HUES48 (cell line): Measurements from ENCODE around the gene GPBAR1.

Experiments used
- H3K27ac ChIP-seq: one replicate; pipeline ENCODE4 v1.7.0; 2013; ENCODE audit warnings: low read depth, low read length, inconsistent platforms
- H3K27me3 ChIP-seq: 2 replicates; pipeline ENCODE4 v1.6.1; 2013; ENCODE audit warnings: mild to moderate bottlenecking, low read length; ENCODE audit not compliant: control insufficient read depth, insufficient read depth
- H3K36me3 ChIP-seq: 2 replicates; pipeline ENCODE4 v1.6.1; 2013; ENCODE audit warnings: low read length; ENCODE audit not compliant: control insufficient read depth, insufficient read depth
- H3K4me1 ChIP-seq: 2 replicates; pipeline ENCODE4 v1.6.1; 2013; ENCODE audit warnings: mild to moderate bottlenecking, low read length; ENCODE audit not compliant: control insufficient read depth, insufficient read depth
- H3K4me3 ChIP-seq: 2 replicates; pipeline ENCODE4 v1.5.1; 2013; ENCODE audit warnings: mild to moderate bottlenecking, low read depth, low read length
- H3K9ac ChIP-seq: 2 replicates; pipeline ENCODE4 v1.6.1; 2013; ENCODE audit warnings: mild to moderate bottlenecking, low read depth, low read length, moderate library complexity
- H3K9me3 ChIP-seq: 2 replicates; pipeline ENCODE4 v1.6.1; 2013; ENCODE audit warnings: low read length; ENCODE audit not compliant: control insufficient read depth, insufficient read depth

Gene GPBAR1

DNA sequence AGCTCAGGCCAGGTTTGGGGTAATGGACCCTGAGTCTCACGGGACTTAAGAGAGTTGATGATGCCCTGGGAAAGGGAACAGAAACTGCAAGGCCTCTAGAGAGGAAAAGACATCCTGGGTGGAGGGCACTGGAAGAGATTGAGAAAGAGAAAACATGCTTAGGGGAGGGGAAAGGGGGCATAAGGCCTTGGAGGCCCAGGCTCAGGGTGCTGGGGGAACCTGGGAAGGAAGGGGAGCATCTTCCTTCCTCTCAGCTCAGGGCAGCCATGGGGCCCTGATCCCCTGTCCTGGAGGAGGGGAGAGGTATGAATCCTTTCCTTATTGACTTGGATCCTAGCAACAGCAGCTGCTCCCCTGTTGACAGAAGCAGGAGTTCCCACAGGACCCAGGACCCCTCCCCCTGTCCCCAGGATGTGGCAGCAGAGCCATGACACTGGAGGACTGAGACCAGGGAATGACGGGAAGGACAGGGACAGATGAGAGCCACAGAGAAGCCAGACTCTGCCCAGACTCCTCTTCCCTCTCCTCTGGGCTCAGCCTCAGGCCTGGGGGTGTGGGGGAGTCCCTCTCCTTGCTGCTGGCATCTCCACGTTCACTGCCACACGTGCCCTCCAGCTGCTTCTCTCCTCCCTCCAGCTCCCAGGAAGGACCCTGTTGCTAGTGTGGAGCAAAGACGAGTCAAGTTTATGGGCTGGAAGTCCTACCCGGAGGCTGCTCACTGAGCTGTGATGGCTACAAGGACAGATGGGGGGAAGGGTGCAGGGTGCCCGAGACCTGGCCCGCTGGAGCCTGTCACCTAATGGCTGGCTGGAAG is 815 bp downstream of the GPBAR1 start:
- Histone ChIP-seq H3K27ac (peak overlapping the region; percentile 51), H3K36me3 (peaks cover 34% of the 10 kb centered on the region), H3K4me1 (peaks cover 19% of the 10 kb centered on the region), H3K9me3 (no peaks in the 10 kb centered on the region), H3K4me3 (no peak overlapping the region), H3K27me3 (no peaks in the 10 kb centered on the region), H3K9ac (no peak overlapping the region)

DNA sequence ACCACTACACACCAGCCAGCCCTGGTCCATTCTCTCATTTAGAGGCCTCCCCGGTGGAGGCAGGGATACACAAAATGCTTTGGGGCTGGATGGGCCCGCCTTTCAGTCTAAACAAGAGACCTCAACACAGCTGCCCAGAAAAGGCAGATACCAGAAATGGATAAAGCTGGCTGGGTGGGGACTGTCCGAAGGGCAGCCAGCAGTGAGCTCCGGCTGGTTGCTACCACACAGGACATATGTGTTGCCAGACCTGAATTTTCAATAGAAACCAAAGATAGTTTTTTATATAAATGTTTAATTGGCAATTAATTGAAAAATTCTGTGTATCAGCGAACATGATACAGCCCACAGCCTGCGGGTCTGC is 1.4 kb downstream of the GPBAR1 start:
- Histone ChIP-seq H3K4me1 (peaks cover 18% of the 10 kb centered on the region), H3K27ac (no peak overlapping the region), H3K9me3 (no peaks in the 10 kb centered on the region)

DNA sequence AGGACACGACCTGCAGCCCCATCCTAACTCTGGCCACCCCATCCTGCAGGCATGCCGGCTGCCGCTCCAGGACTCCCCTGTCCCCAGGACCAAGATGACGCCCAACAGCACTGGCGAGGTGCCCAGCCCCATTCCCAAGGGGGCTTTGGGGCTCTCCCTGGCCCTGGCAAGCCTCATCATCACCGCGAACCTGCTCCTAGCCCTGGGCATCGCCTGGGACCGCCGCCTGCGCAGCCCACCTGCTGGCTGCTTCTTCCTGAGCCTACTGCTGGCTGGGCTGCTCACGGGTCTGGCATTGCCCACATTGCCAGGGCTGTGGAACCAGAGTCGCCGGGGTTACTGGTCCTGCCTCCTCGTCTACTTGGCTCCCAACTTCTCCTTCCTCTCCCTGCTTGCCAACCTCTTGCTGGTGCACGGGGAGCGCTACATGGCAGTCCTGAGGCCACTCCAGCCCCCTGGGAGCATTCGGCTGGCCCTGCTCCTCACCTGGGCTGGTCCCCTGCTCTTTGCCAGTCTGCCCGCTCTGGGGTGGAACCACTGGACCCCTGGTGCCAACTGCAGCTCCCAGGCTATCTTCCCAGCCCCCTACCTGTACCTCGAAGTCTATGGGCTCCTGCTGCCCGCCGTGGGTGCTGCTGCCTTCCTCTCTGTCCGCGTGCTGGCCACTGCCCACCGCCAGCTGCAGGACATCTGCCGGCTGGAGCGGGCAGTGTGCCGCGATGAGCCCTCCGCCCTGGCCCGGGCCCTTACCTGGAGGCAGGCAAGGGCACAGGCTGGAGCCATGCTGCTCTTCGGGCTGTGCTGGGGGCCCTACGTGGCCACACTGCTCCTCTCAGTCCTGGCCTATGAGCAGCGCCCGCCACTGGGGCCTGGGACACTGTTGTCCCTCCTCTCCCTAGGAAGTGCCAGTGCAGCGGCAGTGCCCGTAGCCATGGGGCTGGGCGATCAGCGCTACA is 2.1 kb downstream of the GPBAR1 start:
- H3K4me3 ChIP-seq: no peak overlapping the region
- H3K9ac ChIP-seq: no peak overlapping the region
- no peaks in the 10 kb centered on the region for H3K27me3 ChIP-seq
- H3K4me1 ChIP-seq: peaks cover 14% of the 10 kb centered on the region
- H3K9me3 ChIP-seq: no peaks in the 10 kb centered on the region
- peaks cover 45% of the 10 kb centered on the region for H3K36me3 ChIP-seq
- no peak overlapping the region for H3K27ac ChIP-seq

More for the DNA sequence above, 1.4 kb downstream of the GPBAR1 start:
- H3K36me3 ChIP-seq: peaks cover 40% of the 10 kb centered on the region
- H3K9ac ChIP-seq: no peak overlapping the region
- no peaks in the 10 kb centered on the region for H3K27me3 ChIP-seq
- no peak overlapping the region for H3K4me3 ChIP-seq

DNA sequence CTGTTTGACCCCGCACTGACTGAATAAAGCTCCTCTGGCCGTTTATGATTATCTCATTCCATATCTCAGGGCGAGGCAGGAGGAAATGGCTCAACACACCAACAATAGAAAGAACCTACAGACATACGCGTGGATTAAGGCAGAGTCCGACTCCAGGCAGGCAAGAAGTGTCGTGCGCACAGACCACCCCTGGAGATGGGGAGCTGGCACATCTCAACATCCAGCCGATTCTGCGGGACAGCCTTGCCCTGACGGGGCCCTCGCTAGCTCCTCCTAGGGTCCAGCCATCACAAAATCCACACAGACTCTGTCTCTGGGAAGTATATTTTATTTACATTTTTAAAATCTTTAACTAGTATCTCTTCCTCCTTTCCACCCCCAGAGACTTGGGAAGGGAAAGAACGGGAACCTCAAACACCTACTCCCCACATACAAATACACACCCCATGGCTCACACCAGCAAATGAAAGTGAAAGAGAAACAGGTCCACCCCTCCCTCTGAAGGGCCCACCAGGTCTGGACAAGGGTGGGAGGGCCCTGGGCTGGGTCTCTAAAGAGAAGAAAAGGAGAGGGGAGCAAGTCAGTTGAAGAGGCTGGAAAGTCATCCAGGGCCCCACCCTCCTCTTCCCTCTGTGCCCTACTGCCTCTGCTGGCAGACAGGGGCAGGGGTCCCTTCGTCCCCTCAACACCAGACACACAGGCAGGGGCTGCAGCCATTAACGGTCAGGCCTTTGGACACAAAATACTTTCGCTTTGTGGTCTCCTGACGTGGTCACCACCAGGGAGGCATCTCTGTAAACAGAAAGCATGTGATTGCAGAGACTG is 3.2 kb downstream of the GPBAR1 start:
- Histone ChIP-seq H3K27me3 (no peaks in the 10 kb centered on the region), H3K9ac (no peak overlapping the region), H3K36me3 (peaks cover 45% of the 10 kb centered on the region), H3K4me3 (no peak overlapping the region), H3K27ac (no peak overlapping the region), H3K9me3 (no peaks in the 10 kb centered on the region), H3K4me1 (peaks cover 14% of the 10 kb centered on the region)

DNA sequence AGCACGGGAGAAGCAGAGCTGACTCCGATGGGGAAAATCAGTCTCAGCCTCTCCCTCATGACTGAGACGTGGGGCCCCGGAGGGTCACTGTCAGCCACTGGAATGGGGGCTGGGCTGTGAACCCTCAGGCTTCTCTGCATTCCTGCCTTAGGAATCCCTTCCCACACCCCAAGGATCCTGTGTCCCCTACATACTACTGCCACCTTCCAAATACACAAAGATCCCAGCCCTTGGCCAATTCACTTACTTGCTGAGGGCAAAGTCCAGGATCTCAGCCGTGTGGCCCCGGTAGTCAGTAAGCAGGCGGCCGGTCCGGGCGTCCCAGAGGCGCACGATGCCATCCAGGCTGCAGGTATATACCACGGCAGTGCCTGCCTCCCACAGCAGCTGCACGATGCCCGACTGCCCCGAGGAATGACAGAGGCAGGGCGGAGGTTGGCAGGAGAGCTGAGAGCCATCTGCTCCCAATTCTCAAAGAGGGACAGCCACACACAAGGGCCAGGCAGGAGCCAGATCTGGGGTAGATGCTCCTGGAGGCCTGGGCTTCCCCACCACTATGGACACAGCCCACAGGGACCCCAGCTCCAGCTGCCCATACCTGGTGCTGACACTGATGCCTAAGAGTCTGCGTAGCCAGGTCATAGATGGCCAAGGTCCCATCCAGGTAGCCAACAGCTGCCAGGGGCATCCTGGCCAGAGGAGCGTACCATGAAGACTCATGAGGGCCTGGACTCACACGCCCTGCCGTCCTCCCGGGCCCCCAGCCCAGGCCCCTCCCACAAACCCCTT is 4.2 kb downstream of the GPBAR1 start:
- Histone ChIP-seq H3K9me3 (no peaks in the 10 kb centered on the region), H3K27ac (no peak overlapping the region), H3K4me3 (no peak overlapping the region), H3K36me3 (peaks cover 45% of the 10 kb centered on the region), H3K27me3 (no peaks in the 10 kb centered on the region), H3K9ac (no peak overlapping the region), H3K4me1 (peaks cover 14% of the 10 kb centered on the region)

DNA sequence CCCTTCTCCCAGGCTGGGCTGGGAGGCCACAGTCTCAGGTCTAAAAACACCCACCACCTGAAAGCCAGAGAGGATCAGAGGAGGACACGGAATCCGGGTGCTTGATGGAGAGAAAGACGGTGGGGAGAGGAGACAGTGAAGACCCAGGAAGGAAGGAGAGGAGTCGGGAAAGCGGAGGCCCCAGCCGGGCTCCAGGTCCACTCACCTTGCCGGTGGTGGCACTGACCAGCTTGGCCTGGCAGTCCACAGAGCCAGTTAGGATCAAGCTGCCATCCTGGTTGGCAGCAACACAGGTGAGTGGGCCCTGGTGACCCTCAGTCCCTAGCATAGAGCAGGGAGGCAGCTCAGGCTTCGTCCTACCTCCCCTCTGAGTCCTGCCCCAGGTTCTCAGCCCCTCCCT is 4.8 kb downstream of the GPBAR1 start:
- H3K27ac ChIP-seq: no peak overlapping the region
- peaks cover 10% of the 10 kb centered on the region for H3K4me1 ChIP-seq
- H3K36me3 ChIP-seq: peaks cover 45% of the 10 kb centered on the region

DNA sequence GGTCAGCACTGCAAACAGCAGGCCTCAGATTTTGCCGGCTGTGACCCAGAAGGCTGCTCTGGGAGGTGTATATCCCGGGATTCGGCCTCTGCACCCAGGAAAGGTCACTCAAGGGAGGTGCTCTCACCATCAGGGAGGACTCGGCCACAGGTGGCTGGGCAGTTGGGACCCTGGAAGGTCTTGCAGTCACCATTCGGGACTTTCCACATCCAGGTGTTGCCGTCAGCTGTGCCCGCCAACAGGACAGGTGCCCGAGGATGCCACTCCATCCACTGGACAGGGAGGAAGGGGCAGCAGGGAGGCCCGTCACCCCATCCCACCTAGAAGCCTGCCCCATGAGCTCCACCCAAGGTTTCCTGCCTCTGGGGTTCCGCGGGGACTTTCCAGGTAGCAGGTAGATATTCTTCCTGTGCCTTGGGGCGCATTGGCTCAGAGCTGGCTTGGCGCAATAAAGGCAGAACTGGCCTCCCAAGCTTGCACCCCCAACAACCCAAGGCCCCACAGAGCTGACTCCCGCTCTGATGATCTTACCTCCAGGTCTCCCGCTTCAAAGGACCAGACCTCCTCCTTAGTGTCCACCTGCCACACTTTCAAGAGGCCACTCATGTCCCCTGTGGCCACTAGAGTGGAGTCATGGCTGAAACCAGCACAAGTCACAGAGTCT is 5.6 kb downstream of the GPBAR1 start:
- Histone ChIP-seq H3K27ac (no peak overlapping the region), H3K9me3 (no peaks in the 10 kb centered on the region), H3K36me3 (peaks cover 45% of the 10 kb centered on the region), H3K9ac (no peak overlapping the region), H3K4me3 (no peak overlapping the region), H3K27me3 (no peaks in the 10 kb centered on the region), H3K4me1 (peaks cover 8% of the 10 kb centered on the region; the same call in 1 of the 2 replicates)

More for the DNA sequence above, 4.8 kb downstream of the GPBAR1 start:
- Histone ChIP-seq H3K4me3 (no peak overlapping the region), H3K27me3 (no peaks in the 10 kb centered on the region), H3K9me3 (no peaks in the 10 kb centered on the region), H3K9ac (no peak overlapping the region)

DNA sequence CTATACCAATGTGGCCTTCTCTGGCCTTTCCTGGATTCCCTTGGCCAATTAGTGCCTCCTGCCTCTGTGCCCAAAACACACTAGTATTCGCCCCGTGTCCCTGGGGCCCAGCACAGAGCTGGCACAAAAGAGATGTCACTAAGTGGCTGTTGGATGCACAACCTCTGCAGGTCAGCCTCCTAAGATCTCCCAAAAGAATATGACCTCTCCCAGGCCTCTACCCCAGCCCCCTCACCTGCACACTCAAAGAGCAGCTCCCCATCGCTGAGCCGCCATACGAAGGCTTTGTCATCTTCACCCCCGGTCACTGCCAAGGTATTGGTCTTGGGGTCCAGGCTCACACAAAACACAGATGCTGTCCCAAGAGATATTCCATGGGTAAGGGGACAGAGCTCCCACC is 6.4 kb downstream of the GPBAR1 start:
- H3K27ac ChIP-seq: no peak overlapping the region
- peaks cover 45% of the 10 kb centered on the region for H3K36me3 ChIP-seq
- H3K4me1 ChIP-seq: peaks cover 5% of the 10 kb centered on the region; the same call in 1 of the 2 replicates
- no peaks in the 10 kb centered on the region for H3K27me3 ChIP-seq
- H3K4me3 ChIP-seq: no peak overlapping the region
- H3K9ac ChIP-seq: no peak overlapping the region
- no peaks in the 10 kb centered on the region for H3K9me3 ChIP-seq

DNA sequence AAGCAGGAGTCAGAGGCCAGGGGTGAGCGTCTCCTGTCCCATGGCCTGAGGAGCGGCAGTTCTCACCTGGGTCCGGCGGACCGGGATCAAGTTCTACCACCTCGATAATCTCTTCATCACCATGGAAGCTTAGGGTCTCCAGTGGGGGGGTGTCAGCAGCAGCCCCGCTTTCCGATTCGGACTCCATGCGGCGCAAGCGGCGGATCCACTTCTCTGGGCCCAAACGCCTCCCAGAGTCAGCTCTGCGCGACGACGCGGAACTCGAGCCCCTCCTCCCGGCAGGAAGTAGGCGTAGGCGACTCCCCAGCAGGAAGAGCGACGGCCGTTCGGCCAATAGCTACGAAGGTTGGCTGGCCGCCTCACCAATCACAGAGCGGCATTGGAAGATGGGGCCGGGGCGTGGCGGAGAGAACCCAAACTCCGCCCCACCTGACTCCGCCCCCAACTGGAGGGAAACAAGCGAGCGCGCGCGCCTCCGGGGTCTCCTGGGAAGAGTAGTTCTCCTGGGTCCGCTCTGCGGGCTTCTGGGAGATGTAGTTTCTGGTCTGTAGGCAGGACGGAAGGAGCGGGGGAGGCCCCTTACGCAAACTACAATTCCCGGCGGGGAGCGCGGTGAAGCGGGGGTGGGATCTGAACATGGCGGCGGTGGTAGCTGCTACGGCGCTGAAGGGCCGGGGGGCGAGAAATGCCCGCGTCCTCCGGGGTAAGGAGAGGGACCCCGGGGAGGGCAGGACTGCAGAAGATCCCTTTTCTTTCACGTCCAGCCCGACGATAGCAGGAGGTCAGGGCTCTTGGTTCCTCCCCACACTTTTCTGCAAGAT is 9.3 kb downstream of the GPBAR1 start, which contains the start of the genes AAMP and PNKD:
Gene AAMP, minus strand, starts transcription at position 238 of the 821 bp plus-strand sequence. Its CDS starts 51 bp downstream, at position 187.
Gene PNKD, plus strand, starts transcription at position 620 of the 821 bp plus-strand sequence. Its CDS starts 17 bp downstream, at position 637.
- H3K9me3 ChIP-seq: no peaks in the 10 kb centered on the region
- H3K4me1 ChIP-seq: peaks cover 5% of the 10 kb centered on the region; the same call in 1 of the 2 replicates
- peak within 1 kb of the TSS; percentile 65 for H3K9ac ChIP-seq
- no peaks in the 10 kb centered on the region for H3K27me3 ChIP-seq
- peak within 1 kb of the TSS; percentile 80 for H3K27ac ChIP-seq
- peaks cover 41% of the 10 kb centered on the region for H3K36me3 ChIP-seq
- peak within 1 kb of the TSS; percentile 91 for H3K4me3 ChIP-seq
